HEK293T (cell line): ENCODE data around the gene VANGL1.

ENCODE experiments used
- CTCF ChIA-PET: fragments of 350-600 bp; formaldehyde crosslinking; extraction: SDS; loops from one replicate; lab custom pipeline; 2021; ENCODE audit warnings: antibody characterized with exemption, inconsistent platforms; lab: Yijun Ruan, JAX
- POLR2A ChIA-PET: fragments of 350-600 bp; formaldehyde crosslinking; extraction: SDS; loops from one replicate; lab custom pipeline; 2020; ENCODE audit warnings: antibody characterized with exemption, inconsistent platforms; lab: Yijun Ruan, JAX
- DNase-seq: peaks from one replicate; pipeline ENCODE4 v3.0.0; 2012; ENCODE audit warnings: mixed read lengths; ENCODE audit errors: extremely low spot score
- ARNT ChIP-seq: fragments of 450-650 bp; IDR thresholded peaks from 2 replicates; pipeline ENCODE4 v1.6.1; 2017; ENCODE audit warnings: mild to moderate bottlenecking
- BHLHE40 ChIP-seq: fragments of 450-650 bp; IDR thresholded peaks from 2 replicates; pipeline ENCODE4 v1.6.1; 2016; ENCODE audit warnings: mild to moderate bottlenecking, moderate library complexity, borderline replicate concordance
- CTBP1 ChIP-seq: fragments of 450-650 bp; IDR thresholded peaks from 2 replicates; pipeline ENCODE4 v1.6.1; 2016; ENCODE audit warnings: borderline replicate concordance
- ELF4 ChIP-seq: fragments of 450-650 bp; IDR thresholded peaks from 2 replicates; pipeline ENCODE4 v1.6.1; 2017; ENCODE audit warnings: antibody characterized with exemption
- FOXA1 ChIP-seq: fragments of 450-650 bp; IDR thresholded peaks from 2 replicates; pipeline ENCODE4 v1.6.1; 2016; ENCODE audit warnings: mild to moderate bottlenecking
- FOXK2 ChIP-seq: fragments of 450-650 bp; IDR thresholded peaks from 2 replicates; pipeline ENCODE4 v1.6.1; 2016; ENCODE audit warnings: mild to moderate bottlenecking
- FOXM1 ChIP-seq: fragments of 450-650 bp; IDR thresholded peaks from 2 replicates; pipeline ENCODE4 v1.6.1; 2017; ENCODE audit warnings: mild to moderate bottlenecking, borderline replicate concordance
- HDGF ChIP-seq: fragments of 450-650 bp; IDR thresholded peaks from 2 replicates; pipeline ENCODE4 v1.6.1; 2017; ENCODE audit warnings: antibody characterized with exemption, borderline replicate concordance
- L3MBTL2 ChIP-seq: fragments of 450-650 bp; conservative IDR thresholded peaks from 2 replicates; pipeline ENCODE4 v1.6.1; 2016; ENCODE audit warnings: mild to moderate bottlenecking
- LEF1 ChIP-seq: fragments of 450-650 bp; IDR thresholded peaks from 2 replicates; pipeline ENCODE4 v1.6.1; 2017; ENCODE audit warnings: mild to moderate bottlenecking, borderline replicate concordance
- NFRKB ChIP-seq: fragments of 450-650 bp; IDR thresholded peaks from 2 replicates; pipeline ENCODE4 v1.6.1; 2016; ENCODE audit warnings: mild to moderate bottlenecking, moderate library complexity
- SP1 ChIP-seq: fragments of 450-650 bp; IDR thresholded peaks from 2 replicates; pipeline ENCODE4 v1.6.1; 2017
- SUZ12 ChIP-seq: fragments of 450-650 bp; IDR thresholded peaks from 2 replicates; pipeline ENCODE4 v1.6.1; 2016; ENCODE audit warnings: mild to moderate bottlenecking
- TARDBP ChIP-seq: fragments of 450-650 bp; IDR thresholded peaks from 2 replicates; pipeline ENCODE4 v1.6.1; 2016
- ZNF384 ChIP-seq: fragments of 450-650 bp; IDR thresholded peaks from 2 replicates; pipeline ENCODE4 v1.6.1; 2016
- TF ChIP-seq, protein P1 (sequence below): fragments of 450-650 bp; IDR thresholded peaks from 2 replicates; pipeline ENCODE4 v1.6.1; 2016

The VANGL1 gene

DNA sequence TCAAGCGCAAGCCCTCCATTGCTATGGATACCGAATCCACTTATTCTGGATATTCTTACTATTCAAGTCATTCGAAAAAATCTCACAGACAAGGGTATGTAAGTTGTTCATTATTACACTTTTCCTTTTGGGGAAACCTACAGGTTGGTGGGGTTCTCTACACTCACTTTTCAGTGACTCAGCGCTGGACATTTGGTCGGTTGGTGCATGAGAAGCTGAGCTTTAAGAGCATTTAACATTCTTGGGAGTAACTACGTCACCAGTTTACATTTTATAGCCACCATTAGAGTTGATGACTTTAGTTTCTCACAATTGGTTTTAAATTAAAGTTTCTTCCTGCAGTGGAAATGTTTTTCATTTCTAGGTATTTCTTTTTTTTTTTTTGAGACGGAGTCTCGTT lies 9.6 kb downstream of the VANGL1 start:
- no peak for DNase-seq
- ChIA-PET CTCF (no interaction called here), POLR2A (no interaction called here)
- TF ChIP-seq FOXK2: no peak
- TF ChIP-seq SUZ12: no peak
- no peak for TF ChIP-seq LEF1
- no peak for TF ChIP-seq ELF4
- no peak for TF ChIP-seq SP1
- TF ChIP-seq FOXA1: no peak
- TF ChIP-seq, protein P1, sequence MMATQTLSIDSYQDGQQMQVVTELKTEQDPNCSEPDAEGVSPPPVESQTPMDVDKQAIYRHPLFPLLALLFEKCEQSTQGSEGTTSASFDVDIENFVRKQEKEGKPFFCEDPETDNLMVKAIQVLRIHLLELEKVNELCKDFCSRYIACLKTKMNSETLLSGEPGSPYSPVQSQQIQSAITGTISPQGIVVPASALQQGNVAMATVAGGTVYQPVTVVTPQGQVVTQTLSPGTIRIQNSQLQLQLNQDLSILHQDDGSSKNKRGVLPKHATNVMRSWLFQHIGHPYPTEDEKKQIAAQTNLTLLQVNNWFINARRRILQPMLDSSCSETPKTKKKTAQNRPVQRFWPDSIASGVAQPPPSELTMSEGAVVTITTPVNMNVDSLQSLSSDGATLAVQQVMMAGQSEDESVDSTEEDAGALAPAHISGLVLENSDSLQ: no peak
- no peak for TF ChIP-seq BHLHE40
- no peak for TF ChIP-seq NFRKB
- TF ChIP-seq ARNT: no peak
- no peak for TF ChIP-seq HDGF
- no peak for TF ChIP-seq FOXM1
- no peak for TF ChIP-seq CTBP1
- TF ChIP-seq L3MBTL2: no peak
- no peak for TF ChIP-seq ZNF384
- no peak for TF ChIP-seq TARDBP

DNA sequence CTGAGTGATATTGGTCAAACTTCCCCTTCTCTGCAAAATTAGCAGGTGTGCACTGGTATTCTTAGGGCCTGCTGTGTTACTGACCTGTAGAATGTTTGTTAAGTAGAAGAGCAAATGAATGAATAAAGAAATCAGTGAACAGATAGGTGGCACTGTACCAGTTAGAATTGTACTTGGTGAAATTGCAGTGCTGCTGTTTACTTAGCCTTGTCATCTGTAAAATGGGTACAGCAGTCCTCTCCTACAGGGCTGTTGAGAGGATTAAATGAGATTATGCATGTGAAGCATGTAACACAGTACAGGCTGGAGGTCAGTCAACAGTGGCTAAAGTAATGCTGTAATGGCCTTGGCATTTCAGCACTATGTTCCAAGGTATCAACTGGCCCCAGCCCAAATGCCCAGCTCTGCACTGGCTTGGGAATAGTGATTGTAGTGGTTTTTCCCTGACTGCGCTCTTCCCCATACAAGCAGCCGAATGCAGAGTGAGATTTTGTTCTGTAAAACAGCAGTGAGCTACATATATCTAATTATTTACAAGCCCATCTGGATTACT lies 10.5 kb downstream of the VANGL1 start:
- CTCF ChIA-PET: interaction anchor here (1.8 kb wide), 1 partner anchor 55 kb away, joined by 5 read pairs; no protein-coding TSS in a partner anchor
- no peak for DNase-seq
- TF ChIP-seq, protein P1: no peak
- TF ChIP-seq LEF1 (no peak), ELF4 (no peak)
- POLR2A ChIA-PET: interaction anchor here (0.6 kb wide), 1 partner anchor 14 kb away, joined by 3 read pairs; no protein-coding TSS in a partner anchor

DNA sequence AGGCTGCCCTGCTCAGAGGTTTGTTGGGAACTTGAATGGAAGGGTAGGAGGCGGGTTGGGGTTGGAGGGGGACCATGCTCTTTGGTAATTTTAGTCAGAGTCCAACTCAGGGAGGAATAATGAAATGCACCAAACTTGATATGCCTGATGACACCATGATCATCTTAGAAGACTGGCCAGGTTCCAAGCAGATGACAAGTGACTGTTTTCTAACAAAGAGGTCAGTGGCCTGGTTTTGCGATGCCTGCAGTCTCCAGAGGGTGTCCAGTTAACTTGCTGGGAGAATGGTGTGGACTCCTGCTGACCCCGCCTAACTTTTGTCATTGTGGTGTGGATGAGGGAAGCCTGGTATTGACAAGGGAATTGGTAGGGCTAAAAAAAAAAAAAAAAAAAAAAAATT lies 12.4 kb downstream of the VANGL1 start:
- no peak for TF ChIP-seq L3MBTL2
- no peak for TF ChIP-seq LEF1
- no peak for TF ChIP-seq ELF4
- no peak for TF ChIP-seq FOXM1
- TF ChIP-seq BHLHE40: no peak
- TF ChIP-seq CTBP1: no peak
- no peak for TF ChIP-seq ARNT
- TF ChIP-seq FOXK2: no peak
- TF ChIP-seq ZNF384: no peak
- no peak for TF ChIP-seq NFRKB
- no peak for TF ChIP-seq SP1
- TF ChIP-seq TARDBP: no peak
- TF ChIP-seq SUZ12: no peak
- TF ChIP-seq, protein P1: no peak
- no peak for TF ChIP-seq FOXA1
- TF ChIP-seq HDGF: no peak
- CTCF ChIA-PET: interaction anchor here (0.6 to 1.8 kb wide), 2 partner anchors 53 to 146 kb away, joined by 3 to 5 read pairs; no protein-coding TSS in a partner anchor
- POLR2A ChIA-PET: no interaction called here
- no peak for DNase-seq

DNA sequence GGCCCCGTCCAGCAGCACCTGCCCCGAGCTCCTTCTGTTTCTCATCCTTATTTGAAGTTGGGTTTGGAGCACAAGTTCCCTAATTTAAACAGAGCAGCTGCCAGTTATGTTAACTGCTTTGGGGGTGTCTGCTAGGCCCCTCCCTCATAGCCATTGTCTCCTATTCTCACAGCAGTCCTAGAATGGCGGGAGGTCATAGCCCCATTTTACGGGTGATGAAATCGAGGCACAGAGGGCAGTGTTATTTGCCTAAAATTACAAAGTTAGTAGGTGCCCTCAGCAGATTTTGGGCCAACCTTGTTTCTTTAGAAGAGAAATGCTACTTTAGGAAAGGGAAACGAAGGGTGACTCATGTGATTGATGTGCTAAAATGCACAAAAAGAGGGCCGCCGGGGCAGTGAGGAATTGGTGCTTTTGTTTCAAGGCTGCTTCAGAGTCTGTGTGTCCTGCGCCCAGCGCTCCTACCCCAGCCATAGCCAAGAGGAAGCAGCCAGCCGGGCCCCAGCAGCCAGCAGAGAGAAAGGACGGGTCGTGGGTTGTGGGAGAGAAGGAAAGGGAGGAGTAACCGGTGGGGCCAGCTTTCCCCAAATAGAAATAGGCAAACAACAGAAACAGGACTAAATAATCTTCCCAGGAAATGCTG lies 13.0 kb downstream of the VANGL1 start:
- no peak for TF ChIP-seq SUZ12
- no peak for TF ChIP-seq TARDBP
- no peak for TF ChIP-seq FOXM1
- no peak for TF ChIP-seq FOXA1
- TF ChIP-seq, protein P1: no peak
- no peak for TF ChIP-seq ELF4
- no peak for TF ChIP-seq CTBP1
- no peak for TF ChIP-seq LEF1
- no peak for TF ChIP-seq ZNF384
- TF ChIP-seq L3MBTL2: no peak
- no peak for TF ChIP-seq FOXK2
- TF ChIP-seq BHLHE40: no peak
- no peak for TF ChIP-seq ARNT
- no peak for TF ChIP-seq NFRKB
- TF ChIP-seq SP1: no peak
- no peak for TF ChIP-seq HDGF
- DNase-seq: no peak
- CTCF ChIA-PET: interaction anchor here (0.6 kb wide), 1 partner anchor 146 kb away, joined by 3 read pairs; no protein-coding TSS in a partner anchor
- POLR2A ChIA-PET: no interaction called here

DNA sequence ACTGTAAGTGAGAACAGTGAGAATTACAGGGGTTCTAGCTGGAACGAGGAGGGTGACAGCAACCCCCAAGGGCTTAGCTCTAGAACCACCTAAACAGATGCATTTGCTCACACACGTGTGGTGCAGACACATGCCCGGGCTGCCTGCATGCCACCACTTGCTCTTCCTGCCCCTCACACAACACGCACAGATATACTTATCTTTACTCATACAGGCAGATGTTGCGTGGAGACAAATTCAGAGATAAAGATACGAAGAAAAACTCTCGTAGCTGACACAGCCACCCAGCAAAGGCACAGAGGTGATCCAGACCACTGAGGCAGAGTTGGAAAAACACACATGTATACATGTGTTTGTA lies 13.5 kb downstream of the VANGL1 start:
- TF ChIP-seq ARNT: no peak
- TF ChIP-seq ZNF384: no peak
- TF ChIP-seq SP1: no peak
- TF ChIP-seq FOXM1: no peak
- no peak for TF ChIP-seq SUZ12
- no peak for TF ChIP-seq NFRKB
- no peak for TF ChIP-seq BHLHE40
- TF ChIP-seq FOXA1: no peak
- TF ChIP-seq CTBP1: no peak
- DNase-seq: no peak
- POLR2A ChIA-PET: no interaction called here
- CTCF ChIA-PET: no interaction called here
